Fibroblast of lung (primary cell): Measurements from ENCODE around the gene ANGPTL2. TPM values are rescaled to one million over a fixed set of nuclear protein-coding genes. Genes with fewer than 3 reads are reported as not detected.

Experiments used
- DNase-seq, 2 donors: peaks; one replicate each; pipeline versions ENCODE4 v3.0.0 to v3.0.0-alpha.2; 2010; ENCODE audit warnings: low read depth in 2 of 2
- H2AFZ ChIP-seq: 2 replicates; pipeline ENCODE4 v1.5.1; 2012; ENCODE audit warnings: low read length, control low read depth, inconsistent platforms
- H3K27ac ChIP-seq: 2 replicates; pipeline ENCODE4 v1.5.1; 2011; ENCODE audit warnings: low read length, control low read depth; ENCODE audit not compliant: insufficient read depth
- H3K27me3 ChIP-seq: 2 replicates; pipeline ENCODE4 v1.5.1; 2011; ENCODE audit warnings: mild to moderate bottlenecking, low read length; ENCODE audit not compliant: control insufficient read depth, insufficient read depth
- H3K36me3 ChIP-seq: 2 replicates; pipeline ENCODE4 v1.5.1; 2011; ENCODE audit warnings: low read length; ENCODE audit not compliant: control insufficient read depth, insufficient read depth
- H3K4me1 ChIP-seq: 2 replicates; pipeline ENCODE4 v1.5.1; 2011; ENCODE audit warnings: low read length; ENCODE audit not compliant: control insufficient read depth, insufficient read depth; ENCODE audit errors: extremely low read depth
- H3K4me2 ChIP-seq: 2 replicates; pipeline ENCODE4 v1.5.1; 2011; ENCODE audit warnings: low read length, control low read depth; ENCODE audit not compliant: insufficient read depth; ENCODE audit errors: extremely low read depth
- H3K4me3 ChIP-seq, 4 experiments: fragments of 200-600 bp in 1 of 4; sonication (generic) in 1 of 4; replicated peaks in 1 of 4; 2 replicates each; pipeline ENCODE4 v1.5.1; 2011 to 2016; ENCODE audit warnings: low read length in 4 of 4, low read depth in 3 of 4, mild to moderate bottlenecking in 3 of 4, control low read depth in 2 of 4, inconsistent platforms in 1 of 4, mixed read lengths in 1 of 4; ENCODE audit not compliant: insufficient read depth in 1 of 4; ENCODE audit errors: control extremely low read depth in 1 of 4
- H3K79me2 ChIP-seq: 2 replicates; pipeline ENCODE4 v1.5.1; 2012; ENCODE audit warnings: mild to moderate bottlenecking, low read length, inconsistent platforms; ENCODE audit not compliant: control insufficient read depth, insufficient read depth
- H3K9ac ChIP-seq: 2 replicates; pipeline ENCODE4 v1.5.1; 2011; ENCODE audit warnings: mild to moderate bottlenecking, low read length, control low read depth; ENCODE audit not compliant: insufficient read depth
- H3K9me3 ChIP-seq: 2 replicates; pipeline ENCODE4 v1.5.1; 2012; ENCODE audit warnings: low read depth, low read length; ENCODE audit not compliant: control insufficient read depth, insufficient read depth
- H4K20me1 ChIP-seq: 2 replicates; pipeline ENCODE4 v1.5.1; 2011; ENCODE audit warnings: low read length; ENCODE audit not compliant: control insufficient read depth, insufficient read depth; ENCODE audit errors: extremely low read depth
- CTCF ChIP-seq, 2 donors: IDR thresholded peaks in 1 of 2; conservative IDR thresholded peaks in 1 of 2; 1 replicate in 1 of 2; 2 replicates in 1 of 2; pipeline ENCODE4 v1.5.1; 2011 to 2012; ENCODE audit warnings: low read length in 2 of 2, control low read depth in 1 of 2, inconsistent platforms in 1 of 2, low read depth in 1 of 2, mild to moderate bottlenecking in 1 of 2
- EZH2 ChIP-seq: IDR thresholded peaks from 2 replicates; pipeline ENCODE4 v1.5.1; 2012; ENCODE audit warnings: low read length, control low read depth, mild to moderate bottlenecking; ENCODE audit errors: missing control alignments
- polyA plus RNA-seq, 2 donors: library from polyadenylated mRNA; depleted of rRNA in 1 of 2; stranded (reverse) in 1 of 2; unstranded in 1 of 2; fragments of >200 nt; gene quantifications; 2 replicates each; pipeline ENCODE4 v1.2.1, GENCODE V29; 2011 to 2012; ENCODE audit warnings: missing spikeins in 1 of 2
- total RNA-seq: library from RNA; depleted of rRNA; stranded (reverse); fragments of >200 nt; gene quantifications from 2 replicates; pipeline ENCODE4 v1.2.1, GENCODE V29; 2014

The ANGPTL2 gene
- total and polyA plus RNA-seq, 2 donors (not counting 1 experiment from before 2014, with no cell fraction given) = 128 to 163 TPM

GRCh38 chr9:127084076-127085039 lies 38.1 kb downstream of the ANGPTL2 start:
- DNase-seq = no peak
- no peaks in the 10 kb centered on the region for H3K4me1 ChIP-seq
- TF ChIP-seq EZH2 (no peak), CTCF (conservative IDR thresholded peaks at IDR 0.05 in 1 of 2, IDR thresholded peaks at IDR 0.05 in 1 of 2; ENCODE audit: low read depth in 1 of 2, low read length in 2 of 2) (no peak)

DNA sequence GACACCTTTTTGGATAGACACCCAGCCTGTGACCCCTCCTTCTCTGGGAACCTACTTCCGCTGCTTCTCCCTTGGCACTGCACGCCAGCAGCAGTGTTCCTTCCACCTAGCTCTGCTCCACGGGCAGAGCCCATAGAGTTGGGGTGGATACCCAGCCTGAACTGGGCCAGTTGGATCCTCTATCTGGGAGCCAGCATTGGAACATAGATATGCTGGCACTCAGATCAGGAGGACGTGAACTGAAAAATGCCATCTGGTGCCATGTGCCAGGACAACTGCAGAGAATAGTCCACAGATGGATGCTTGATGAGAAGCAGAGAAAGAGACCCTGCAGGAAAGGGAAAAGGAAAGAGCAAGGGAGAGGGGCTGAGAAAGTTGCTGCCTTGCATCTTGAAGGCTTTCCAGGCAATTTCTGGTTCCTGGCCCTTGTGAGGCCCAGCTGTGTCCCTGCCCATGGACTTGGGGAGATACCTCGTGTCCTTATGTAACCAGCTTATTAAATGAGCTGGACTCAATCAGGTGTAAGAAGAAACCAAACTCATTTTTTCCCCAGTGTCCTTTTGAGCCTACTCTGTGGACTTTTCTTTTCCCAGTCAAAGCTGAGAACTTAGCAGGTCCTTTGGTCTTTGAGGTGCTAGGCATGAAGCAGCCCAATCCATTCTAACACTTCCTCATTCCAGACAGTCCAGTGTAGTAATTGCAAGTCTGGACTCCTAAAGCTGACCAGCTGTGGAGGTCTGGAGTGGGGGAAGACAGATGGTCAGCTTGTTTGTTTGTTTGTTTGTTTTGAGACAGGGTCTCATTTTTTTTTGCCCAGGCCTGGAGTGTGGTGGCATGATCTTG lies 39.1 kb downstream of the ANGPTL2 start:
- Histone ChIP-seq H4K20me1 (no peaks in the 10 kb centered on the region), H2AFZ (no peak overlapping the region), H3K4me1 (no peaks in the 10 kb centered on the region), H3K27me3 (no peaks in the 10 kb centered on the region), H3K79me2 (no peaks in the 10 kb centered on the region), H3K36me3 (peaks cover 2% of the 10 kb centered on the region), H3K9me3 (no peaks in the 10 kb centered on the region), H3K4me3 (no peak overlapping the region), H3K9ac (no peak overlapping the region), H3K27ac (no peak overlapping the region), H3K4me2 (no peak overlapping the region)
- TF ChIP-seq EZH2 = no peak
- no peak for TF ChIP-seq CTCF (conservative IDR thresholded peaks at IDR 0.05 in 1 of 2, IDR thresholded peaks at IDR 0.05 in 1 of 2; ENCODE audit: low read depth in 1 of 2, low read length in 2 of 2)
- DNase-seq = no peak

More at GRCh38 chr9:127084076-127085039, 38.1 kb downstream of the ANGPTL2 start:
- Histone ChIP-seq H3K79me2 (no peaks in the 10 kb centered on the region), H3K36me3 (peaks cover 6% of the 10 kb centered on the region), H2AFZ (no peak overlapping the region), H4K20me1 (no peaks in the 10 kb centered on the region), H3K27ac (no peak overlapping the region), H3K27me3 (no peaks in the 10 kb centered on the region), H3K4me3 (no peak overlapping the region), H3K9me3 (no peaks in the 10 kb centered on the region), H3K9ac (no peak overlapping the region), H3K4me2 (no peak overlapping the region)
